Endothelial cell (in vitro differentiated cells): ENCODE data around the gene MRPS18C. TPM values are rescaled to one million over a fixed set of nuclear protein-coding genes. Genes with fewer than 3 reads are reported as not detected.

ENCODE experiments used
- DNase-seq: peaks from one replicate; pipeline ENCODE4 v3.0.0; 2021; ENCODE audit warnings: low spot score
- H3K27ac Mint-ChIP-seq: one replicate; pipeline ENCODE4 v1.8.0; 2021; ENCODE audit warnings: mixed read lengths, inconsistent platforms; ENCODE audit not compliant: unreplicated experiment
- H3K27me3 Mint-ChIP-seq: one replicate; pipeline ENCODE4 v1.8.0; 2021; ENCODE audit warnings: mild to moderate bottlenecking, moderate library complexity, mixed read lengths, inconsistent platforms; ENCODE audit not compliant: unreplicated experiment
- H3K36me3 Mint-ChIP-seq: one replicate; pipeline ENCODE4 v1.8.0; 2021; ENCODE audit warnings: mild to moderate bottlenecking, low read depth, mixed read lengths, inconsistent platforms; ENCODE audit not compliant: unreplicated experiment
- H3K4me1 Mint-ChIP-seq: one replicate; pipeline ENCODE4 v1.8.0; 2021; ENCODE audit warnings: mild to moderate bottlenecking, mixed read lengths, inconsistent platforms; ENCODE audit not compliant: unreplicated experiment
- H3K4me3 Mint-ChIP-seq: one replicate; pipeline ENCODE4 v1.8.0; 2021; ENCODE audit warnings: mild to moderate bottlenecking, mixed read lengths, inconsistent platforms; ENCODE audit not compliant: unreplicated experiment
- H3K9me3 Mint-ChIP-seq: one replicate; pipeline ENCODE4 v1.8.0; 2021; ENCODE audit warnings: mixed read lengths, inconsistent platforms; ENCODE audit not compliant: unreplicated experiment
- CTCF ChIP-seq: fragments of 200-600 bp; sonication (generic); IDR thresholded peaks from one replicate; pipeline ENCODE4 v1.5.0; 2021; ENCODE audit warnings: antibody characterized with exemption; ENCODE audit not compliant: unreplicated experiment
- total RNA-seq: library from RNA; stranded (reverse); fragmentation: NEBNext Ultra II Directional; extraction: Animal tissue kit (Norgen Biotek cat#: 25700); gene quantifications from one replicate; pipeline ENCODE4 v1.2.1, GENCODE V29; 2021; ENCODE audit not compliant: unreplicated experiment

The MRPS18C gene
- total RNA-seq, 1 donor from 2014 or later, result 36.4 TPM

- H3K36me3 Mint-ChIP-seq, result no peaks in the 10 kb centered on the region
- DNase-seq, result no peak
- H3K4me1 Mint-ChIP-seq, result no peaks in the 10 kb centered on the region
- H3K4me3 Mint-ChIP-seq, result no peak overlapping the region
- no peaks in the 10 kb centered on the region for H3K9me3 Mint-ChIP-seq
- TF ChIP-seq CTCF, result no peak
- peaks cover 2% of the 10 kb centered on the region for H3K27me3 Mint-ChIP-seq
- no peak overlapping the region for H3K27ac Mint-ChIP-seq
Observed at GRCh38 chr4:83510442-83510841, 54.6 kb downstream of the MRPS18C start.

Other genes with a start within 250 kb of the MRPS18C start
- gene COQ2, start 171.3 kb upstream of the MRPS18C start, total RNA-seq, result 14.1 TPM
- gene HPSE, start 121.2 kb upstream of the MRPS18C start, total RNA-seq, result 41.0 TPM
- 14.7 TPM for gene HELQ, start 235 bp upstream of the MRPS18C start, total RNA-seq
- 37.5 TPM for gene ABRAXAS1, start 29.0 kb downstream of the MRPS18C start, total RNA-seq
- gene GPAT3, start 80.0 kb downstream of the MRPS18C start, total RNA-seq, result 16.0 TPM